B cell (primary cell): Measurements from ENCODE around the gene COL19A1. TPM values are rescaled to one million over a fixed set of nuclear protein-coding genes. Genes with fewer than 3 reads are reported as not detected.

ENCODE experiments used
- ATAC-seq: fragments of 200-7000 bp; cut with Tn5 transposase; one replicate; pipeline ENCODE4 v1.10.0; 2021; ENCODE audit warnings: low read depth, mild to moderate bottlenecking, moderate number of reproducible peaks, moderate library complexity
- CTCF ChIA-PET: fragments of 350-600 bp; sonication (Branson Sonifier 250); formaldehyde crosslinking; loops from one replicate; lab custom pipeline; 2021; ENCODE audit warnings: antibody characterized with exemption, inconsistent platforms; lab: Charles Lee
- POLR2A ChIA-PET: fragments of 350-600 bp; sonication (Branson Sonifier 250); formaldehyde crosslinking; loops from one replicate; lab custom pipeline; 2021; ENCODE audit warnings: antibody characterized with exemption; lab: Charles Lee
- DNase-seq: peaks from one replicate; pipeline ENCODE4 v3.0.0; 2013
- H2AFZ ChIP-seq: 2 replicates; pipeline ENCODE4 v1.6.1; 2012; ENCODE audit warnings: mild to moderate bottlenecking, low read depth, low read length; ENCODE audit not compliant: insufficient read depth, poor library complexity, severe bottlenecking
- H3K27ac ChIP-seq, 2 donors: 1 replicate in 1 of 2; 2 replicates in 1 of 2; pipeline ENCODE4 v1.5.1; 2012 to 2013; ENCODE audit warnings: low read length in 2 of 2, mild to moderate bottlenecking in 2 of 2, moderate library complexity in 1 of 2
- H3K27me3 ChIP-seq, 4 experiments: fragments of 200-600 bp in 1 of 4; sonication (generic) in 1 of 4; replicated peaks in 1 of 4; 1 replicate in 2 of 4; 2 replicates in 2 of 4; pipeline versions ENCODE4 v1.6.1 to v1.7.0; 2013 to 2016; ENCODE audit warnings: low read length in 3 of 4, mild to moderate bottlenecking in 2 of 4, mixed read lengths in 1 of 4, moderate library complexity in 1 of 4; ENCODE audit not compliant: insufficient read depth in 4 of 4, control insufficient read depth in 3 of 4; ENCODE audit errors: control extremely low read depth in 1 of 4
- H3K36me3 ChIP-seq, 2 experiments: replicated peaks in 1 of 2; 1 replicate in 1 of 2; 2 replicates in 1 of 2; pipeline versions ENCODE4 v1.6.1 to v1.7.1; 2013; ENCODE audit warnings: low read length in 1 of 2; ENCODE audit not compliant: insufficient read depth in 2 of 2, control insufficient read depth in 1 of 2; ENCODE audit errors: control extremely low read depth in 1 of 2, extremely low read depth in 1 of 2
- H3K4me1 ChIP-seq, 2 donors: fragments of 200-600 bp in 1 of 2; sonication (generic) in 1 of 2; 1 replicate in 1 of 2; 2 replicates in 1 of 2; pipeline versions ENCODE4 v1.5.1 to v1.6.1; 2013 to 2017; ENCODE audit warnings: low read length in 2 of 2; ENCODE audit not compliant: control insufficient read depth in 2 of 2, insufficient read depth in 2 of 2
- H3K4me2 ChIP-seq: replicated peaks from 2 replicates; pipeline ENCODE3; 2012; ENCODE audit warnings: mild to moderate bottlenecking, low read depth, low read length; ENCODE audit not compliant: poor library complexity, severe bottlenecking
- H3K4me3 ChIP-seq, 5 experiments: fragments of 200-600 bp in 1 of 5; sonication (generic) in 1 of 5; 1 replicate in 3 of 5; 2 replicates in 2 of 5; pipeline versions ENCODE4 v1.5.1 to v1.7.0; 2011 to 2016; ENCODE audit warnings: low read length in 4 of 5, mild to moderate bottlenecking in 4 of 5, low read depth in 2 of 5, control low read depth in 1 of 5, moderate library complexity in 1 of 5; ENCODE audit not compliant: insufficient read depth in 1 of 5; ENCODE audit errors: control extremely low read depth in 1 of 5, extremely low read depth in 1 of 5
- H3K79me2 ChIP-seq: fragments of 200-600 bp; sonication (generic); one replicate; pipeline ENCODE4 v1.6.0; 2016; ENCODE audit warnings: low read length; ENCODE audit not compliant: control insufficient read depth, insufficient read depth
- H3K9ac ChIP-seq: fragments of 200-600 bp; sonication (generic); 2 replicates; pipeline ENCODE4 v1.6.1; 2017; ENCODE audit warnings: mild to moderate bottlenecking, low read length, moderate library complexity
- H3K9me3 ChIP-seq, 3 donors: one replicate each; pipeline versions ENCODE4 v1.6.1 to v1.7.1; 2013; ENCODE audit warnings: low read length in 2 of 3; ENCODE audit not compliant: control insufficient read depth in 2 of 3, insufficient read depth in 1 of 3; ENCODE audit errors: control extremely low read depth in 1 of 3
- H4K20me1 ChIP-seq: 2 replicates; pipeline ENCODE4 v1.6.0; 2012; ENCODE audit warnings: mild to moderate bottlenecking, low read length; ENCODE audit not compliant: insufficient read depth, control insufficient read depth, poor library complexity, severe bottlenecking
- H3K27ac Mint-ChIP-seq: one replicate; pipeline ENCODE4 v1.8.0; 2021; ENCODE audit warnings: mixed read lengths
- H3K27me3 Mint-ChIP-seq: one replicate; pipeline ENCODE4 v1.8.0; 2021; ENCODE audit warnings: mixed read lengths
- H3K4me1 Mint-ChIP-seq: one replicate; pipeline ENCODE4 v1.8.0; 2021; ENCODE audit warnings: mixed read lengths
- H3K4me3 Mint-ChIP-seq: one replicate; pipeline ENCODE4 v1.8.0; 2021; ENCODE audit warnings: mixed read lengths
- H3K9me3 Mint-ChIP-seq: one replicate; pipeline ENCODE4 v1.8.0; 2022; ENCODE audit warnings: mixed read lengths; ENCODE audit not compliant: insufficient read depth
- CTCF ChIP-seq: fragments of 200-600 bp; IDR thresholded peaks from one replicate; pipeline ENCODE4 v1.8.0; 2022; ENCODE audit warnings: antibody characterized with exemption, mild to moderate bottlenecking
- EZH2 ChIP-seq: IDR thresholded peaks from 2 replicates; pipeline ENCODE4 v1.6.1; 2012; ENCODE audit warnings: borderline replicate concordance, low read depth, mild to moderate bottlenecking, moderate library complexity, low read length; ENCODE audit not compliant: insufficient read depth, poor library complexity, severe bottlenecking
- WGBS: methylation state at CpG from one replicate; pipeline ENCODE4 v1.1.5; 2013; ENCODE audit warnings: missing lambda C conversion rate; ENCODE audit not compliant: insufficient coverage; 5-methylcytosine and 5-hydroxymethylcytosine counted together
- intact Hi-C: fragments of 100-400 bp; cut with micrococcal nuclease; formaldehyde crosslinking; loops from one replicate; pipeline ENCODE4 v1.10.0; 2022
- polyA plus RNA-seq: library from polyadenylated mRNA; depleted of rRNA; stranded (reverse); fragments of >200 nt; gene quantifications from 2 replicates; pipeline ENCODE4 v1.2.3, GENCODE V29; 2012
- total RNA-seq, 2 donors: library from RNA; stranded (reverse); fragments of 120-200 nt in 1 of 2; gene quantifications; 1 replicate in 1 of 2; 2 replicates in 1 of 2; pipeline versions ENCODE4 v1.2.3 to v1.2.4, GENCODE V29; 2013 to 2022

COL19A1 gene
- total and polyA plus RNA-seq, 2 donors (not counting 1 experiment from before 2014, with no cell fraction given): 14.6 to 61.4 TPM

GRCh38 chr6:70094156-70094555 lies 227.8 kb downstream of the COL19A1 start:
- Histone ChIP-seq H4K20me1 (no peaks in the 10 kb centered on the region), H2AFZ (no peak overlapping the region), H3K9ac (no peak overlapping the region), H3K9me3 (no peaks in the 10 kb centered on the region), H3K27me3 (no peaks in the 10 kb centered on the region), H3K4me3 (no peak overlapping the region), H3K27ac (no peak overlapping the region), H3K36me3 (no peaks in the 10 kb centered on the region), H3K4me2 (no peak overlapping the region), H3K79me2 (no peaks in the 10 kb centered on the region), H3K4me1 (no peaks in the 10 kb centered on the region)
- DNase-seq (no peak), ATAC-seq (no peak)
- no peaks in the 10 kb centered on the region for H3K27me3 Mint-ChIP-seq
- no CpG with 5 or more reads among the region's 1 CpG for WGBS
- intact Hi-C loops: no loop called here
- H3K4me3 Mint-ChIP-seq: no peak overlapping the region
- H3K4me1 Mint-ChIP-seq: no peaks in the 10 kb centered on the region
- CTCF ChIA-PET: interaction anchor here (4.2 kb wide), 1 partner anchor 10 kb away, joined by 19 read pairs; no protein-coding TSS in a partner anchor
- H3K9me3 Mint-ChIP-seq: no peaks in the 10 kb centered on the region
- H3K27ac Mint-ChIP-seq: no peak overlapping the region
- TF ChIP-seq CTCF (no peak), EZH2 (no peak)
- POLR2A ChIA-PET: no interaction called here

- Mint-ChIP-seq H3K4me3 (no peak overlapping the region), H3K9me3 (no peaks in the 10 kb centered on the region), H3K27me3 (no peaks in the 10 kb centered on the region), H3K27ac (peak overlapping the region; percentile 28), H3K4me1 (no peaks in the 10 kb centered on the region)
- intact Hi-C loops: no loop called here
- POLR2A ChIA-PET: no interaction called here
- H3K9me3 ChIP-seq: peaks cover 0 to 2% (median 0%) of the 10 kb centered on the region in 3 donors
- DNase-seq (no peak), ATAC-seq (no peak)
- H3K27me3 ChIP-seq: no peaks in the 10 kb centered on the region
- peaks cover 5 to 29% of the 10 kb centered on the region in 2 experiments for H3K36me3 ChIP-seq
- no peak overlapping the region for H3K4me2 ChIP-seq
- no peak overlapping the region for H3K27ac ChIP-seq
- no peaks in the 10 kb centered on the region for H3K79me2 ChIP-seq
- no peak overlapping the region for H2AFZ ChIP-seq
- no peaks in the 10 kb centered on the region for H4K20me1 ChIP-seq
- H3K9ac ChIP-seq: no peak overlapping the region
- H3K4me1 ChIP-seq: no peaks in the 10 kb centered on the region
- CTCF ChIA-PET: interaction anchor here (1.1 kb wide), 1 partner anchor 9 kb away, joined by 3 read pairs; no protein-coding TSS in a partner anchor
- H3K4me3 ChIP-seq: no peak overlapping the region
- TF ChIP-seq EZH2: no peak
- TF ChIP-seq CTCF: no peak
- WGBS: 82% methylated on average over 1 of the region's 3 CpGs
Observed at GRCh38 chr6:70099732-70100131, 233.4 kb downstream of the COL19A1 start.
